DMS79 (cell line): ENCODE measurements around the gene HLA-DRB1.
"Not testable (repeated sequence)": the region's sequence is repeated elsewhere in the genome, so short reads cannot be mapped to it uniquely, and the experiment has no call there.

Experiments
- DNase-seq: peaks from one replicate; lab custom pipeline; 2025; lab: John Stamatoyannopoulos, UW

HLA-DRB1 gene

DNA sequence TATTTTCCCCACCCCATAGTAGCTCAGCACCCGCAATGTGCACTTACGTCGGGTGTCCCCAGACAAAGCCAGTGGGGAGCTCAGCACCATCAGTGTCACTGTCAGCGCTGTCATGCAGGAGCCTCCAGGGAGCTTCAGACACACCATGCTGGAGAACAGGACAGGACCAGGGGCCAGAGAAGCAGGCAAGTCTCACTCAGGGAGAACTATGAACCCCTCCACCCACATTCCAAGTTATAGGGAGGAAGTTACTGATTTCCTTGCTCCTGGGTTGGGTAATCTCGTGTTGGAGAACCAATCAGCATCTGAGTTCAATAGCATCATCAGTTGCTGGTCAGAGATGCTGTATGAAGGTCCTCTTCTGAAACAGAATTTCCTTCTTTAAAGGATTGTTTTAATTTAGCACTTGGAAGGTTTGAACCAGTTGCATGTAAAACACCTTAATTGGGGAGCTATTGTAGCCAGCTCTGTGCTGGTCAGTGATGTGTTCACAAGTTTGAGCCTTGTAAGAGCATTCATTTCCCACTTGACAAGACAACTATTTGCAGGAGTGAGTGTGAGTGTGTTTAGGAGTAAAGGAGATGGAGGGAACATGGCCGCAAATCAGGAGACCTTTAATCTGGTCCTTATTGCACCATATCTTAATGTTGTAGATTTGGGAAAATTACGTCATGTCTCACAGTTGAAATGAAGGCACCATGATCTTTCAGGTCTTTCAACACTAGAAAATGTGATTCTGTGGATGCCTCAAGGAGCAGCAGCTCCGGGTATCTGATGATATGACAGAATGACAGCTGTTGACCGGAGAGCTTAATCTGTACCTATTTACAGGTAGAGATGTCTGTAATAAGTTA, at the start of gene HLA-DRB1:
HLA-DRB1 (minus strand) TSS at position 253 of the 854 bp plus-strand sequence; CDS start at position 147, 106 bp downstream.
- no peak for DNase-seq

DNA sequence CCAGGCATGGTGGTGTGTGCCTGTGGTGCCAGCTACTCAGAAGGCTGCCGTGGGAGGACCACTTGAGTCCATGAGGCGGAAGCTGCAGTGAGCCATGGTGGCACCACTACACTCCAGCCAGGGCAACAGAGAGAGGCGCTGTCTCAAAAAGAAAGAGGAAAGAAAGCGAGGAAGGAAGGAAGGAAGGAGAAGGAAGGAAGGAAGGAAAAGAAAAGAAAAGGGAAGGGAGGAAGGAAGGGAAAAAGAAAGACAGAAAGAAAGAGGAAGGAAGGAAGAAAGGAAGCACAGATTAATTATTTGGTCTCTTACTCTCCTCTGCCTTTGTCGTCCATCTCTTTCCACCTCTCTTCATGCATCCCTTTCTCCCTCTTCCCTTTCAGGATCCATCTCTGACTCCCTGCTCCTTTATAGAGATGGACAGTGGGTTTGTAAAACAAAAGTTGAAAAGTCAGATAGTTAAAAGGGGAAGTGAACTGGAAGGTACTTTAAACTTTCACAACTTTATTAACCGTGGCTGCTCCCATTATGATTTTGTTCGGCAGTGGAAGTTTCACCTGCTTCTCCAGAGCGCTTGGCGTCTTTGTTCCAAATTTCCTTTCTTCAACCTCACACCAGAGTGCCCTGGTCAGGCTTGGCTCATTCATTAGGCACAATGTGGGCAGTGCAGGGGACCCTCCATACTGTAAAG, 49.0 kb upstream of the HLA-DRB1 start:
- no peak for DNase-seq

DNA sequence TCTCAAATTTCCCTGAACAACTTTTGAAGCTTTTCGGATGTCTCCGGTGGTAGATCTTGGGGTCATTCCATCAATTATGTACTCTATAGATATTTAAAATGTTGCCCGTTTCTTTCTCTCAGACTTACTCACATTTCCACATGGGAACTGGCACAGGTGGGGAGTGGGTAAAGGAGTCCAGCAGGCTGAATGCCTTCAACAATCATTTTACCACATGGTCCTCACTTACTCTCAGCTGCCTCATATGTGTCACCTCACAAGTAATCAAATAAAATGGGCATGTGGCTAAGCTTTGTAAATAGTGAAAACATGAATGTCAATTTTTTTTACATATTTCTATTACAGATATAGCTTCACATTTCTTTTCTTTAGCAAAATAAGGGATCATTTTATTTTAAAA, 48.2 kb upstream of the HLA-DRB1 start:
- no peak for DNase-seq

DNA sequence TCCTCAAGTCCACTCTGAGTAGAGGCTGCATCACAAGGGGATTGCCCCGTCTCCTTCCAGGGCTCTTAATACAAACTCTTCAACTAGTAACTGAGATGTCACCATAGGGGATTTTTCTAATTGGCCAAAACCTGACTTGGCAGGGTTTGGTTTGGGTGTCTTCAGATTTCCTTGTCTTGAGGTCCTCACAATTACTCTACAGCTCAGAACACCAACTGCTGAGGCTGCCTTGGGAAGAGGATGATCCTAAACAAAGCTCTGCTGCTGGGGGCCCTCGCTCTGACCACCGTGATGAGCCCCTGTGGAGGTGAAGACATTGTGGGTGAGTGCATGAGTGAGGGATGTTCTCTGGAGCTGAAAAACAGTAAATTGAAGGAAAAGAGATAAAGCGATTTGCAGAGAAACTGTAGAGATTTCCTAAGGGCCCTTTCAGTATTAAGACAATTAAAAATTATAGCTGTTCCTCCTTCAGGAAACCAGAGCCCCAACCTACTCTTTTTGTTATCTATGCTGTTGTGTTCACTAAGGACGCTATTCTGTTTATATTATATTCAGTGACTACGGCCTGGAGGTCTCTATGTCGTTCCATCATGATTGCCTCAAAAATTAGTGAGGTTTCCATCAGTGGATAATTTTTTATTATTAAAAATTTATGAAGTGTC, 47.7 kb upstream of the HLA-DRB1 start, which contains the start of gene HLA-DQA1:
HLA-DQA1 (plus strand) TSS at position 188 of the 662 bp plus-strand sequence; CDS start at position 241, 53 bp downstream.
- no peak for DNase-seq

DNA sequence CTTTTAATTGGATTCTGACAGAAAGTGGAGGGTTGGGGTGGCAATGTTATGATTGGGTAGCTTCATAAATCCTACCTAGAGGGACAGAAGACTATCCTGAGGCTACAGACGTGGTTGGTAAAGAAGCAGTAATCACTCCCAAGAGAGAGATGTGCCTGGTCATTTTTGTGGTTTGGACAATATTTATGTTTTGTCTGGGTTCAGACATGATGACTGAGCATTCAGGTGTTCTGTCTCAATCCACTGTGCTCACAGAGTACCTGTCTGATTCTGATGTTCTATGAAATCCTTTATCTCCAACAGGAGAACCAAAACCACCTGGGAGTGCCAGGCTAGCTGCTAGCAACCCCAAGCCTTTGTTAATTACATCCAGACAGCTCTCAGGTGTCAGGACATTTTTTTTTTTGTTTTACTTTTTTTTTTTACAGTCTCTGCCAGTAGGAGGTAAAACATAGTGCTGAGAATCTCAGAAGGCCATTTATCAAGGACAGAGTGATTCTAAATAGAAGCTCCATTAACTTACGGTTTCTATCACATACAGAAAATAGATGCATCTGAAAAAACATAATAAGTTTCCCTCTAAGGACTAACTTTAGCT, 46.0 kb upstream of the HLA-DRB1 start:
- DNase-seq, result no peak

DNA sequence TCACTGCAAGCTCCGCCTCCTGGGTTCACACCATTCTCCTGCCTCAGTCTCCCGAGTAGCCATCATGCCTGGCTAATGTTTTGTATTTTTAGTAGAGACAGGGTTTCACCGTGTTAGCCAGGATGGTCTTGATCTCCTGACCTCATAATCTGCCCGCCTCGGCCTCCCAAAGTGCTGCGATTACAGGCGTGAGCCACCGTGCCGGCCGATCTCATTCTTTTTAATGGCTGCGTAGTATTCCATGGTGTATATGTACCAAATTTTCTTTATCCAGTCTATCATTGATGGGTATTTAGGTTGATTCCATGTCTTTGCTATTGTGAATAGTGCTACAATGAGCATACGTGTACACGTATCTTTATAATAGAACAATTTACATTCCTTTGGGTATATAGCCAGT, 40.1 kb upstream of the HLA-DRB1 start:
- DNase-seq, result not testable (repeated sequence)

DNA sequence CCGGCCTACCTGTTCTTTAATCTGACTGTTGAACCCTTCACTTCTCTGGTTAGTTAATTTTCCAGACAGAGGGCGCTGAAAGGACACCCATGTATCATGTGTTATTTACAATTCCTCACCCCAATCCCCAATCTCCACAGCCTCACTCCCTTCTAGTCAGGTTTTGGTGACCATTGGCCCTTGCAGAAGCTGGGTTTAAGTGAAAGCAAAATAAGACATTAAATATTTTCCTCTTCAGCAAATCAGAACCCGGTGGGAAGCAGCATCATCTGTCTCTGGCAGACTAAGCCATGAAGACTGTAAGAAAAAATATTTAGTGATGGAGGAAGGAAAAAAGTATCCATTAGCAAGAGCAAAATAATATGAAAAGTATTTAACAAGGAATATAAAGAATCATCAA, 38.2 kb upstream of the HLA-DRB1 start:
- no peak for DNase-seq

DNA sequence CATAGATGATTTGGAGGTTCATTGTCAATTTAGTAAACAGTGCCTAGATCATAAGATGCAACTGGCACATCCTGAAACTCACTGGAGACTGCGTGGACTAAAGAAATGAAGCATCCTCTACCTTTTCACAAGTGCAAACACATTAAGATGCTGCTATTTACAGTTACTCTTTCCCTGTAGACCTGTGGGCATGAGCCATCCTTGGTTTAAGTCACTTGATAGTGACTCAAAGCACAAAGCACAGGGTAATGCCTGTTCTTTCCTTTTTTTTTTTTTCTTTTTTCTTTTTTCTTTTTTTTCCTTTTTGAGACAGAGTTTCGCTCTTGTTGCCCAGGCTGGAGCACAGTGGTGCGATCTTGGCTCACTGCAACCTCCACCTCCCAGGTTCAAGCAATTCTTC, 37.6 kb upstream of the HLA-DRB1 start:
- no peak for DNase-seq

DNA sequence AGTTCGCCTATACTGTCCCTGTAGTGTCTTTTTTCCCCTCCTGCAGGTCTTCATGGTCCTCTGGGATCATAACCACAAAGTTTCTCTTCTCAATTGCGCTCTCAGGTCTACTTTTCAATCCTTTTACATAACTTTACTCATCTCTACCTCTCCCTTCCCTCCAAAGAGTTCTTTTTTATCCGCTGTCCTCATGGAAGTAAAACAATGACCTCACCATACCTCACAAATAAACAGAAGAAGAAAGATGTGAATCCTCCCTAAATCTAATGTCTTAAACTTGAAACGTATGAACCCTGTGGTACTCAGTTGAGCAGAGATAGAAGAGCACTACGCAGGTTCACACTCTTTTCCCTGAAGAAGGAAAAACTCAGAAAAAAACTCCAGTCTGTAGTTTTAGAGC, 35.5 kb upstream of the HLA-DRB1 start:
- DNase-seq, result no peak

DNA sequence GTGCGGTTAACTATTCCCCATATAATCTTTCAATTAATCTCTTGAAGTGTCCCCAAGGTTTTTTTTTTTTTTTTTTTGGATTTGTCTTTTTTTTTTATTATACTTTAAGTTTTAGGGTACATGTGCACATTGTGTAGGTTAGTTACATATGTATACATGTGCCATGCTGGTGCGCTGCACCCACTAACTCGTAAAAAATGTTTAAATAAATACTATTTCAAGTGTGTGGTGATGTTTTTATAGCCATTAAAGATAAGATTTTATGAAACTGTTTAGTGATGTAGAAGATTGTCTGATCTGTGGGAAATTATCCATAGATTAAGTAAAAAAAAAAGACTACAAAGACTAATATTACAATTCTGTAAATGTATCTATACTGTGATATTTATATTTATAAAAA, 34.9 kb upstream of the HLA-DRB1 start:
- DNase-seq, result no peak

DNA sequence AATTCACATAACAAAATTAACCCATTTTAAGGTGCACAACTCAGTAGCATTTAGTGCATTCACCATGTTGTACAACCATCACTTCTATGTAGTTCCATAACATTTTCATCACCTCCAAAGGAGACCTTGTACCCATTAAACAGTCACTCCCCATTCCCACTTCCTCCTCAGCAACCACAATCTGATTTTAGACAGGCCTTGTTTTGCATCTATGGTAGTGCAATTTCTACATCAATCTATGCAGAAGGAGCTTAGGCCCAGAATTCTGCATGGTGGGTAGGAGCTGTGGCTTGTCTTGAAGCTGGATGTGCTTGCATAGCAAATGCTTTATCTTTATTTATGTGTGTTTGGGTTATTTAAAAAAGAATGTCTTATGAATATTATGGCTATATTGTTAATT, 34.0 kb upstream of the HLA-DRB1 start:
- no peak for DNase-seq

DNA sequence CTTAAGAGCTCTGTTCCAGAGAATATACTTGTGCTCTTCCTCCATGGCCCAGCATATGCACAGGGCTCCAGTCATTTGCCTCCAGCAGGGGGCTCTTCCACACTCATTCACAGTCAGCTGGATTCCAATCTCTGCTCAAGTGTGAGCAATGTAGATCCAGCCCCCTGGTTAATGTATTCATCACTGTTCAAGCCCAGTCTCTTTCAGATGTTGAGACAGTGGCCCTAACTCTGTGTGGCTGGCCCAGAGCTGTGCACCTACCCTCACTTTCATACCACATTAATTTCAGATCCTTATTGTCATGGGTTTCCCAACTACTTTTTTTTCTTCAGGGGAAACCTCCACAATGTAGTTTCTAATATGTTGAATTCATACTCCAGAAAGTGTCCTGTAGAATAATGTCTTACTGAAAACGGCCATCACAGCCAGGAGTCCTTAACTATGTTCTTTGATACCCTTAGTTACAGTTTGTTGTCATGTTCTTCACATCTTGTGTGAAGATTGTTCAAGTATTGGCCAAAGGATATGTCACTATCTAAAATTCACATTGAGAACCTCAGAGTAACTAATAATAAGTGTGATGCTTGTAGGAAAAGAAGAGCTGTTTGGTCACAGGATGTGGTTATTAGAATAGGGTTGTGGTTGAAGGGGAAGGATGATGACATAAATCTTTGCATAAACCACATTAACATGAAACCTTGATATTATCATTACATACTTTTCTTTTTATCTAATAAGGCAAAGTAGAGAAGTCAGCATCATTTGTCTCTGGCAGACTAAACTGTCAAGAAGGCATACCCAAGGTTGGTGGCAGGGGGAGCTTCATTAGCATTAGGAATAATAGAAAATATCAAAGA, 33.1 kb upstream of the HLA-DRB1 start:
- no peak for DNase-seq

DNA sequence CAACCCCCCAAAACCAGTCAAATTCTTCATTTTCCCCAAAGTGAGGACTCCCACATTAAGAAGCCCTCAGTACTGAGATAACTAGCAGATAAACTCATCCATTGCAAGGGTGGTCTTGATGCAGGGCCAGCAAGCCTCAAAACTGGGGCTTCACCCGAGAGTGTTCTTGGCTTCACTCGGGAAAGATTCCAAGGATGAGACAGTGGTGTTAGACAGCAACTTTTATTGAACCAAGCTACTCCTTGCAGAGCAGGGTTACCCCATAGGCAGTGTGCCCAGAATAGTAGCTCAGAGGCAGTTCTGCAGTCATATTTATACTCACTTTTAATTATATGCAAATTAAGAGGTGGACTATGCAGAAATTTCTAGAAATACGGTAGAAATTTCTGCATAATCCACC, 31.7 kb upstream of the HLA-DRB1 start:
- DNase-seq, result no peak

DNA sequence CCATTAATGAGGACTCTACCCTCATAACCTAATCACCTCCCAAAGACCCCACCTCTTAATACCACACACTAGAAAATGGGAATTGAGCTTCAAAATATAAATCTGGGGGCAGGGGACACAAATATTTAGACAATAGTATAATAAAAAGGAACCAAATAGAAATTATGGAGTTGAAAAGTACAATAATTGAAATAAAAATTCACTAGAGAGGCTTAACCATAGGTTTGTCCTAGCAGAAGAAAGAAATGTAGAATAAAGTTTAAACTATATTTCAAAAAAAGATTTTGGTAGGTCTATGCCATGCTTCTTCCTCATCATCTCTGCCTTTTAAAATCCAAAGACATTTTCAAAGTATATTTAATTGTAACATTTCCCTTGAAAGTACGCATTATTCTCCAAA, 28.1 kb upstream of the HLA-DRB1 start:
- no peak for DNase-seq

DNA sequence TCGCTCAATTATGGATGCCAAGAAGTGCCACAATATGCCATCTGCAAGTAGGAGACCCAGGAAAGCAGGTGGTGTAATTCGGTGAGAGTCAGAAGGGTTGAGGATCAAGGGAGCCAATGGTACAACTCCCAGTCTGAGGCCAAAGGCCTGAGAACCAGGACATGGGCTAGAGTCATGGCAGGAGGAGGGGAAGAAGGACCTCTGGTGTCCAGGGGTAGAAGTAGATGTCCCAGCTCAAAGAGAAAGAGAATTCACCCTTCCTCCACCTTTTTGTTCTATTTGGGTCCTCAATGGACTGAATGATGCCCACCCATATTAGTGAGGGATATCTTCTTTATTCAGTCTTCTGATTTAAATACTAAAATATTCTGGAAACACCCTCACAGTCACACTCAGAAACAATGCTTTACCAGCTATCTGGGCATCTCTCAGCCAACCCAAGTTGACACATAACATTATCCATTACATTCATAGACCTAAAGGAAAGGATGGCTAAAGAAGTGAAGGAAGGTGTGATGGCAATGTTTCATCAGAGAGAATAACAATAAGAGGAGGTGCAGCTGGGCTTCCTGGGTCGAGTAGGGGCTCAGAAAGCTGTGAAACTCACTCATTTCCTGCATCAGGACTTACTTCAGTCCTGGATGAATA, 26.4 kb upstream of the HLA-DRB1 start:
- DNase-seq, result no peak

DNA sequence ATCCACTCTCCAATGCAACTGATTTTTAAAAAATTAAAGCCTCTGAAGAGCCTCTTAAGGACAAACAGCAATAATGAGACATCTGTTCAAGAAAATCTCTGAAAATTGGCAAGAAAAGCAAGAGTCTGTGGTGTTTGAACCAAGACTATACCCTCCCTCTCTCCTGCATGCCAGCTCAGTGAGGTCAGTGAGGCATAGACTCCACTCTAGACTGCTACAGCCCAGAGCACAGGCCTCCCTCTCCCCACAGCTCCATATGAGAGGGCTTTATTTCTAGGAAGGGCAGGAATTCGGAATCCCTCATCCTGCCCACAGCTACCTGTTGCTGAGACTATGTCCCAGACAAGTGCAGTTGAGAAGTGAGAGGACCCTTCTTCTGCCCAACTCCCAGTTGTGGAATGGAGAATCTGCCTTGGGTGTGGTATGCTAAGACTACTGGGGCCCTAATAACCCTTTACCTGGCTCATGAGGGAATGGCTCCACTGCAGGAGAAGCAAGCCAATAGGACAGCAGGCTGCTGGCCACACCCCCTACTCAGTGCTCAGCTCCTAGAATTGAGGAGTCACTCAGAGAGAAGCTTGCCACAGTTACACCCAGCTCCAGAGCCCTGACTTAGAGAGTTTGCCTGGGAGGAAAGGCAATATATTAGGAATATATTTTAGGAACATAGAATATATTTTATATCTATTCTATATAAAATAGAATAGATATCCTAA, 24.9 kb upstream of the HLA-DRB1 start:
- no peak for DNase-seq

DNA sequence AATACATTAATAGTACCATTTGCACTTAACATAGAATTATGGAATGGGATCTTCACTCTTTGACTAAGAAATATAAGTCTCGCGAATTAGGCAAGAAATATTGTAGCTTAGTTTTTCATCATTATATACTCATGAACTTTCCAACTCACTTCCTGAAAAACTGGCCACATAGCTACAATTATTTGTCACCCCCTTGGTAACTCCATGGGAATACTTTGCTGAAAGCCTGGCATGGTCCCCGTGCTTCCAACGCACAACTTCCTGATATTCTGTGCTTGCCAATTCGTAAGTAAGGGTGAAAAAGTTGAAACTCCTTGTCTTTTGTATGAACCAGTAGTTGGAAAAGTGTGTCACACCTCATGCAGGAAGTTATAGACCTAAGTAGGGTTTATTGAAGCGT, 23.8 kb upstream of the HLA-DRB1 start:
- no peak for DNase-seq

DNA sequence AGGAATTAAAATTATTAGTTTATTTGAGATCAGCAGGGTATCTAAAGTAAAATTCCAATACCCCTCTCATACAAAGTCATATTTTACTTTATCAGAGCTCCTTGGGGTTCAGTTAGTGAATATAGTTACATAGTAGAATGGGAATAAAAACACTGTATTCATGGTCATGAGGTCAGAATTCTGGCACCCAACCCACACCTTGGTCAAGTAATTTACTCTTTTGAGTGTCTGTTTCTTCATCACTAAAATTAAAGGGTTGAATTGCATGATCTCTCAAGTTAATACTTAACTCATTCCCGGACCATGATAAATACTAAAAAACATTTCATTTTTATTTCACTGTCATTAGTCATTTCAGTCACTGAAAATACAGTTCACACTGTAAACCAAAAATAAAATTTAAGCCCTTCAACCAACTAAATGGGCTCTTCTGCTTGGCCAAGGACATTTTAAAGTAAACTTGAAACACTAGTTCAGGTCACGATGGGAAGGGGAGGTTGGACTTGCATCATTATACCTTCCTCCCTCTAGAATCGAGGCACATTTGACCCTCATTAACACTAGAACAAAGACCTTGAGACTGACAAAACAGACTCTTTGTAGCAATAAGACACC, 21.1 kb upstream of the HLA-DRB1 start:
- DNase-seq, result no peak

DNA sequence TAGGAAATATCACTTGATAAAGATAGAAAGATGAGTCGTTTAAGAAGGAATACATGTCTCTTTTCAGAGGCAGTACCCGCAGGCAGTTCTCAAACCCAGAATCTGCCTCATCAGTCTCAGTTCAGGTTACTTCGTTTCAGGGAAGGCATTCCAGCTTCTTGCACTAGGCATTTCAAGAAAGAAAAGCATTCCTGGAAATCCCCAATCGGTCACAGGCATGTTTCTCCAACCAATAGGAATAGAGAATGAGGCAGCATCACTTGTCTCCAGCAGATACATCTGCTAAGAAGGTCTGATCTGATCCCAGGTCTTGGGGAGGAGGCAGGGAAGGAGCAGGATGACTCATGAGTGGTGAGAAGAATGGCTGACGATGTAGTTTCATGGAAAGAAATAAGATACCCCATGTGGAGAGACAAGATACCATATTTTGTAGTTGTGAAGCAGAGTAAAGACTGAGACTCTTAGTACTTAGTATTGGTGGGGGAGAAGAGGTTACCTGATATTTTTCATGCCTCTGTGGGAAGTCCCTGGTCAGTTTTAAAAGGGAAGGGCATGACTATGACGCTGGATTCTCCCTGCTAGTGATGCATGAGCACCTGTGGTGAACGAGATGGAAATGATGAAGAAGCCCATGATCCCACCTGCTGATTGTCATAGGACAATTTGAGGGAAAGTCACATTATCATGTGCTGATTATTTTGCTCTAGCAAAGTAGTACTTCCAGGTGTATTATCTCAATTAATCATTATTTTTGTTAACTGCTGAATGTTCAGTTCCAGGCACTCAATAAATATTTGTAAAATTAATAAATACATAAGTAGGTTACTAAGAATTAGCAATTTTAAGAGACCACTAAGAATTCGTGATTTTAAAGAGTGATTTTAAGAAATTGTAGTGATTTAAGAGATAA, 20.3 kb upstream of the HLA-DRB1 start:
- no peak for DNase-seq
